Measurements from ENCODE around the gene TBRG4.

- no peak for TF ChIP-seq POLR2A (IDR thresholded peaks at IDR 0.05)
- TF ChIP-seq EP300 (IDR thresholded peaks at IDR 0.05), result no peak
- no peak for TF ChIP-seq CTCF (IDR thresholded peaks at IDR 0.05)
- no peak for TF ChIP-seq POLR2AphosphoS5 (IDR thresholded peaks at IDR 0.05)
Measured at GRCh38 chr7:45089341-45089891, 22.1 kb downstream of the TBRG4 start.
